NCI-H2196 (cell line): ENCODE data around the gene SIPA1.

Experiments
- DNase-seq: peaks from one replicate; lab custom pipeline; 2025; ENCODE audit not compliant: unreplicated experiment; lab: John Stamatoyannopoulos, UW

The SIPA1 gene

DNA sequence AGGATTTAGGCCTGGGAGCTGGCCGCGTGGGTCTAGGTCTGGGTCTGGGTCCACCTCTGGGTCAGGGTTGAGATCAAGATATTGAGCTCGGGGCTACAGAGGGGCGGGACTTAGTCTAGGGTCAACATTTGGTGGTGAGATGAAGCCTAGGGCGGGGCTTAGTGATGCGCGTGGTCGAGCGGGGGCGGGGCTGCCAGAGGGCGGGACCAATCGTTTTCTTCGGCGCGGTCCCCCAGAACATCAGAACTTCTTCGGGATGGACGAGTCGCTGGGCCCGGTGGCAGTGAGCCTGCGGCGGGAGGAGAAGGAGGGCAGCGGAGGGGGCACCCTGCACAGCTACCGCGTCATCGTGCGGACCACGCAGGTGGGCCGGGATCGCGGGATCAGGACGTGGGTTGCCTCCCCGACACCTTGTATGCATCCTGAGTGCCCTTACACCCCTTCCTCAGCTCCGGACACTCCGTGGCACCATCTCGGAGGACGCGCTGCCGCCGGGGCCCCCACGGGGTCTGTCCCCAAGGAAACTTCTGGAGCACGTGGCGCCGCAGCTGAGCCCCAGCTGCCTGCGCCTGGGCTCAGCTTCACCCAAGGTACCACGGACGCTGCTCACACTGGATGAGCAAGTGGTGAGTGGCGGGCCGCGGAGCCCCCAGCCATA, 4.2 kb downstream of the SIPA1 start:
- no peak for DNase-seq

DNA sequence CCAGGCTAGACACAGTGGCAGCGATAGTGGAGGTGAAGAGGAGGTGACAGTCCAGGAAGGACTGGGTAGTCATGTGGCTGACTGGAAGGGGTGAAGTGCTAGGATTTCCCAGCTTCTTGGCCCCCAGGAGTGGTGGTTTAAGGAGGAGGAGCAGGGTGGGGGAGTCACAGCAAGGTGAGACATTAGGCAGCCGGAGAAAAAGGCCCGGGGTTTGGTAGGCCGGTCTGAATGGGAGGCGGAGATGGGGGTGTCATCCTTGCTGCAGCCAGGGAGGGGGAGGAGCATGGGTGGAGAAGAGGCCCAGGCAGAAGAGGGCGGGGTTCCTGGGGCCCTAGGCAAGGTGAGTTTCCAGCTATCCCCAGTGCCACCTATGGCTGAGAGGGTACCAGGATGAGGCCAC, 6.1 kb downstream of the SIPA1 start:
- DNase-seq: peak; percentile 62

DNA sequence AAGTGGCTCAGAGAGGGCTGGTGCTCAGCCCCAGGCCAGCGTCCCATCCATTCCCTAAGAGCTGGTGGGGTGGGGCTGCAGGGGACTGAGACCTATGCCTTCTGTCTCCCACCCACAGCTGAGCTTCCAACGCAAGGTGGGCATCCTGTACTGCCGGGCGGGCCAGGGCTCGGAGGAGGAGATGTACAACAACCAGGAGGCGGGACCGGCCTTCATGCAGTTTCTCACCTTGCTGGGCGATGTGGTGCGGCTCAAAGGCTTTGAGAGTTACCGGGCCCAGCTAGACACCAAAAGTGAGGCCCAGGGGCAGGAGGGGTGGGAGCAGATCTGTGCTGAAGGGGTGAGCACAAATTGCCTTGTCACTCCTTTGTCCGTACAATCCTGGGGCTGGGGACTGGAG, 6.9 kb downstream of the SIPA1 start:
- DNase-seq: no peak

DNA sequence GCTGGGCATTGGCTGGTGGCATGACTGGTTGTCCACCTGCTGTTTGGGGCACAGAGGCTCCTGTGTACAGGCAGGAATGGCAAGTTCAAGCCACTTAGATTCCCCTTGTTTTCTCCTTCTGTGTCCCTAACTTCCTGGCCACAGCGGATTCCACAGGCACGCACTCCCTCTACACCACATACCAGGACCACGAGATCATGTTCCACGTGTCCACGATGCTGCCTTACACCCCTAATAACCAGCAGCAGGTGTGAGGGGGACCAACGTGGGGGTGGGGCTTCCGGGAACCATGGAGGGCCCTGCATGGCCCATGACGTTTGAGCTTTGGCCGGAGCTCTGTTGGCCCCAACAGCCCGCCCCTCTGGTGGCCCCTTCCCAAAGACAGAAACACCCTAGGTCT, 7.8 kb downstream of the SIPA1 start:
- DNase-seq: no peak

DNA sequence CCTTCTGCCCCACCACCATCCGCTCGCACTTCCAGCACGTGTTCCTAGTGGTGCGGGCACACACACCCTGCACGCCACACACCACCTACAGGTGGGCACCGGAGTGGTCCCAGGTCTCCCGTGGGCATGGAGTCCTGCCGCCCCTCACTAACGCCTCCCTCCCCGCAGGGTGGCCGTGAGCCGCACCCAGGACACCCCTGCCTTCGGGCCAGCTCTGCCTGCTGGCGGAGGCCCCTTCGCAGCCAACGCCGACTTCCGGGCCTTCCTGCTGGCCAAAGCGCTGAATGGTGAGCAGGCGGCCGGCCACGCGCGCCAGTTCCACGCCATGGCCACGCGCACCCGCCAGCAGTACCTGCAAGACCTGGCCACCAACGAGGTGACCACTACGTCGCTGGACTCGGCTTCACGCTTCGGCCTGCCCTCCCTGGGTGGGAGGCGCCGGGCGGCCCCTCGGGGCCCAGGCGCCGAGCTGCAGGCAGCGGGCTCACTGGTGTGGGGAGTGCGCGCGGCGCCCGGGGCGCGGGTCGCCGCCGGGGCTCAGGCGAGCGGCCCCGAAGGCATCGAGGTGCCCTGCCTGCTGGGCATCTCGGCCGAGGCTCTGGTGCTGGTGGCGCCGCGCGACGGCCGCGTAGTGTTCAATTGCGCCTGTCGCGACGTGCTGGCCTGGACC, 8.5 kb downstream of the SIPA1 start:
- DNase-seq: no peak

DNA sequence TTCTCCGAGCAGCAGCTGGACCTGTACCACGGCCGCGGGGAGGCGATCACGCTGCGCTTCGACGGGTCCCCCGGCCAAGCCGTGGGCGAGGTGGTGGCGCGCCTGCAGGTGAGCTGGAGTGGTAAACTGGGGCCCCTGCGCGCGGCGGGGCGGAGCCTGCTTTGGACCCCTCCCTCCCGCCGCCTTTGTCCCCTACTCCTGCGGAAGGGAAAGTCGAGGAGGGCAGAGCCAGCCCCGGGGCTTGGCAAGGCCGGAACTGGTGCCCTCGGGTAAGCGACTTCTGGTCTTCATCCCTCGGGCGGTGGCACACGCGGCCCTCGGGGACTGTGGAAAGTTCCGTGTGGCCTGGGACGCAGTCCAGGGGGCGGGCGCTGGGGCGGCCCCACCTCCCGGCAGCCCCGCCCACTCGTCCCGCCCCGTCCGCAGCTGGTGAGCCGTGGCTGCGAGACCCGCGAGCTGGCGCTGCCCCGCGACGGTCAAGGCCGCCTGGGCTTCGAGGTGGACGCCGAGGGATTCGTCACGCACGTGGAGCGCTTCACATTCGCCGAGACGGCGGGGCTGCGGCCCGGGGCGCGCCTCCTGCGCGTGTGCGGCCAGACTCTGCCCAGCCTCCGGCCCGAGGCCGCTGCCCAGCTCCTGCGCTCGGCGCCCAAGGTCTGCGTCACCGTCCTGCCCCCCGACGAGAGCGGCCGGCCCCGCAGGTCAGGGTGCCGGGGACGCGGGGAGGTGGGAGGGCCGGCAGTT, 9.2 kb downstream of the SIPA1 start:
- peak; percentile 72 for DNase-seq

DNA sequence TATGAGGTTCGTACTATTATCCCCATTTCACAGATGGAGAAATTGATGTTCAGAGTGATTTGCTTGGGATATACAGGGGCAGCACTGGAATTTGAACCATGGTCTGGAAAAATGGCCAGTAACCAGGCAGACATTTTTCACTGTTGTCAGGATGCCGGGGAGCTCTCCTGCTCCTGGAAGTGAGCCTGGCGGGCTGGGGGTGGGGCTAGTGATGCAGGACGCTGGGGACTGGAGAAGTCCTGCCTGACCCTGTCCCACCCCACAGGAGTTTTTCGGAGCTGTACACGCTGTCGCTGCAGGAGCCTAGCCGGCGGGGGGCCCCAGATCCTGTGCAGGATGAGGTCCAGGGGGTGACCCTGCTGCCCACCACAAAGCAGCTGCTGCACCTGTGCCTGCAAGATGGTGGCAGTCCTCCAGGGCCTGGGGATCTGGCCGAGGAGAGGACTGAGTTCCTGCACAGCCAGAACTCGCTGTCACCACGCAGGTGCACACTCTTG, 11.1 kb downstream of the SIPA1 start:
- no peak for DNase-seq

DNA sequence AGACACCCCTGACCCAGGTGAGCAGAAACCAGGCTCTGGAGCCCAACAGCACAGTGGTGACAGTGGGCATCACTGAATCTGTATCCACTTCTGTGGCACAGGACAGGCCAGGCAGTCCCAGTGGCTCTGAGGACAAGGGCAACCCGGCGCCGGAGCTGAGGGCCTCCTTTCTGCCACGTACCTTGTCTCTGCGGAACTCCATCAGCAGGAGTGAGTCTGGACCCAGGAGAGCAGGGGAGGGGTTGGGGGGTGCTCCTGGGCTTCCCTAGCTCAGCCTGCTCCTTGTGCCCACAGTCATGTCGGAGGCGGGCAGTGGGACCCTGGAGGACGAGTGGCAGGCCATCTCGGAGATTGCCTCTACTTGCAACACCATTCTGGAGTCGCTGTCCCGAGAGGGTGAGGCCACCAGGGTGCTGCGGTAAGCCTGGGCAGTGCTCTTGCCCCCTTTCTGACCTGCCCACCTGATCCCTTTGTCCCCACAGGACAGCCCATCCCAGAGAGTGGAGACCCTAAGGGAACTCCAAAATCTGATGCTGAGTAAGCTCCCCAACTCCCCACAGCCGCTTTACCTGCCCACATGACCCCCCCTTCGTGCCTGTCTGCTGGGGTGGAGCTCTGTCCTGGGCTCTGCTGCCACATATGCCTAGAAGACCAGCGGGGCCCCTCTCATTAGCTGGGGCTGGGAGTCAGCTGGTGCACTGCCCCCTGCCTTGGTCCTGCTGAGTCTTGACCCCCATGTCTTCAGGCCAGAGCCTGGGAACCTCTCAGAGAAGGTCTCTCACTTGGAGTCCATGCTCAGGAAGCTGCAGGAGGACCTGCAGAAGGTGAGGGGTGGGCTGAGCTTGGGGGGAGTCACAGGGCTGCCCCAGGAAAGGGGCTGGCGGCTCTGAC, 12.0 kb downstream of the SIPA1 start:
- DNase-seq: no peak

DNA sequence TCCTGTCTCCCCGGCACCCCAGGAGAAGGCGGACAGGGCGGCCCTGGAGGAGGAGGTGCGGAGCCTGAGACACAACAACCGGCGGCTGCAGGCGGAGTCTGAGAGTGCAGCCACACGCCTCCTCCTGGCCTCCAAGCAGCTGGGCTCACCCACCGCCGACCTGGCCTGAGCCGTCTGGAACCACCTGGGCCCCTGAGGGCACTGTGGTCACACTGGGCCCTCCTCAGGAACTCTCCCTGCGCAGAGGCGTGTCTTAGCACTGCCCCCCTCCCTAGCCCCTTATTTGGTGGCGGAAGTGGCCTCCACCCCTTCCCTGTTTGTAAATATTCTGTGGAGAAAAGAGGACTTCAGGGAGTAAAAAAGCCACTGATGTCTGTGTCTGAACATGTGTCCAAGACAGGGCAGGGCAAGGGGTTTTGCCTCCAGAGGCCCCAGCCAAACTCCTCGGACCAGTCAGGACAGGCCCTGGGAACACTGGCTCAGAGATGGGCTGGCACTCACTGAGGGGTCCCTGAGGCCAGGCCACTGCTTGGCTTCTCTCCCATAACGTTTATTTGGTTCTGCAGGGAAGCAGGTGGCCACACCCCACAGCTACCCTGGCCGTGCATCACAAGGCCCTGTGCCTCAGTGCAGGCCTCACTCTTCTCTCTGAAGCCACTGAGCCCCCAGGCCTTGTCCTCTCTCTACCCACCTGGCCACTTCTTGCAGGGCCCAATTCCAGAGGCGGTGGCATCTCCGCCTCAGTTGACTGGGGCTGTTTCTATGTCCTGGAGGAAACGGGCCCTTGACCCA, 12.8 kb downstream of the SIPA1 start:
- no peak for DNase-seq

DNA sequence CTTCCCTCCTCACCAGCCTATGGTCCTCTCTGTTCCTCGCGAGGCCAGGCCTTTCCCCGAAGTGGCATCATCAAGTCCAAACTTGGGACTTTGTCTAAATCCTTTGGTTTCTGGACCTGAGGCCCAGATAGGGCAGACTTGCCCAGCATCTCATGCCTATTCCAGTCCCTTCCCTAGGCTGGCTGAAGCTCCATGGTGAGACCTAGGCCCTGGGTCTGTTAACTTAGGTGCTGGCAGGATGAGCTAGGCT, 13.4 kb downstream of the SIPA1 start:
- no peak for DNase-seq

DNA sequence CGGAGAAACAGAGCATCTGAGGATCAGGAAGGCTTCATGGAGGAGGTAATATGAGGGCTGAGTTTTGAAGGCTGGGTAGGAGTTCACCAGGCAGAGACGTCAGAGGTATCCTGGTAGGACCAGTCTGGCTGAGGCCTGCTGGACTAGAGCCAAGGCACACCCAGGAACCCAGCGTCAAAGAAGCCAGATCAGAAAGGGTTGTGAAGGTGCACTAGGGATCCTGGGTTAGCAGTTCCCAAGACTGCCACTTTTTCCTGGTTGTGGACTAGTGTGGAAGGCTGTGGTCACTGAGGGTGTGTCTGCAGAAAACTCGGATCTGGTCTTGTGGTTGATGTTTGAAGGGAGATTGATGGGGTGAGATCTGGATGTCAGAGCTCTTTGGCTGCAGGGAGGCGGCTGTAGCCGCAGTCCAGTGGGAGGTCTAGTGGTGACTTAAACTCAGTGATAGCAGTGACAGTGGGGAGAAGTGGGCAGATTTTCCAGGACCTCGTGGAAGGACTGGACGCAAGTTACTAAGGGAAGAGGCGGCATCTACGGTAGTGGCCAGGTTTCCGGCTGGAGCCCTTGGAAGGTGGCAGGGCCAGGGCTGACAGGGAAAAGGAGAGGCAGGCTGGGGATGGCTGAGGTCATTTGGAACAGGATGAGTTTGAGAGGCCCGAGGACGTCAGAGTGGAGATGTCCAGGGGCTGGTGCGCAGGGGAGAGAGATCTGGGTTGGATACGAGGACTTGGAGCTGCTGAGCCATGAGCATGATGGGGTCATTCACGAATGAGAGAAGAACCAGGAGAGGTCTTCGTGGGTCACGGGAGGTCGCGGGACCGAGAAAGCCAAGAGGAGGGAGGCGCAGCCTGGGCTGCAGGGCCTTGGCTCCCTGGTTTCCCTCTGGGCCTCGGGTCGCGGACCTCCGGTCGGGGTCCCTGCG, 13.9 kb downstream of the SIPA1 start:
- peak; percentile 20 for DNase-seq

DNA sequence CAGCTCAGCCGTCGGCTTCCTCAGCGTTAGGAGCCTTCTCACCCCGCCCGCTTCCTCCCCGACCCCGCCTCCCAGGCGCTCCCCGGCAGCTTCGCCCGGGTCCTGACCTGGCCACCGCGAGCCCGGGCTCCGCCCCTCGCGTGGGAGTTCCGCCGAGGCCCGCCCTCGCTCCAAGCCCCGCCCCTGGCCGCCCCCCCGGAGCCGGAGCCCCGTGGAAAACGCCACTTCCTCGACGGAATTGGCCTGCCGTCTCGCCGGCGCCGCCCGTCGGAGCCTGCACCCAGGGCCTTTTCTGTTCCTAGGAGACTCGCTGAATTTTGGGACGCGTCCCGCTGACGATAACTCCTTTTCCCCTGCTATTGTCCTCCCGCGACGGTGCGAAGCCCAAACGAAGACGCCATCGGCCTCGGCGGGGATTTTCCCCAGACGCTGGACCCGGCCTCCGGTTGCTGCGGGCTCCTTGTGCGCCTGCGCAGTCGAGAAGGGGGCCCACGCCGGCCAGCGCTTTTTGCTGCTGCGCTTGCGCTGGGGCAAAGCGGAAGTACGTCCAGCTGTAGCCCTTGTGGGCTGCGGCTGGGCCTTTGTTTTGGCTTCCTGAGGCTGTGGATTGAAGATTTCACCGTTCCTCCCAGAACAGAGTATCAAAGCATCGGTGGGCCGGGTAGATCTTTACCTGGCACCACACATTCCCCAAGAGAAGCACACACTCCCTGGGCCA, 14.8 kb downstream of the SIPA1 start:
- peak; percentile 94 for DNase-seq

DNA sequence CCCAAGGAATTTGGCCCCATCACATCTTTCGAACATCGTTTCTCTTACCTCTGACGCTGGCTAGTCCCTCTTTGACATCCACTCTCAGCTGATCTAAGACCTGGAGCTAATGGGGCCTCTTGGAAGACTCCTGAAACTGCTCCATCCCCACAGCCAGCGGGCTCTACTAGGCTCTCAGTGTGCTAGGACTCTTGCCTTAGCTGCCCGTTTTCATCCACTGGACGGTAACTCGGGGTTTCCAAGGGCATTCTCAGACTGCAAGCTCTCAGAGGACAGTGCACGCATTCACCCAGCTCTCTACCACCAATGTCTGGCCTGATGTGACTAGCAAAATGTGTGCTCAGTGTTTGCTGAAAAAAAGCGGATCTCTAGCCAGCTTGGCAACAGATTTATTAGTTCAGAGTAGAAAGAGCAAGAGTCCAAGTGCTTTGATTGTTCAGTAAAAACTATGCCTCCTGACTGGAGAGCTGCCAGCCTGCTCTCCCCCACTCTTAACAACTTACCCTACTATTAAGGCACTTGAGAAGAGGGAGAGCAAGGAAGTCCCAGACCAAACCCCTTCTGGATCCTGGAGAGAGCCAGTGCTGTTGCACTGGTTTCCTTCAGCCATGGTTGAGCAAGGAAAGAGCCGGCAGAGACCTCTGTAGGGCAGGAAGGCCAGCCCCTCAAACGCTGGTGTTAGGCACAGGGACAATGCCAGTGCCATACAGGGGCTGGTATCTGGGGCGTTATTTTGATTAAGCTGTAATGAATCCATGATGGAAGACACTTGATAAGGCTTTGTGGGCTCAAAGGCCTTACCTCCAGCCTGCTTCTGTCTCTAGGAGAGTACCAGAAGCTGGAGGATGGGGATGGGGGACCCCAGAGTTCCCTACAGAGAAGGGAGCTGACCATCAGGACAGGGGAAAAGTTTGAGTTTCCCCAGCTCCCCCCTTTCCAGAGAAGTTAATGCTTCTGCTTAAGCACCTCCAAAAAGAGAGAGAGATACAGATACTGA, 15.6 kb downstream of the SIPA1 start:
- peak; percentile 39 for DNase-seq

DNA sequence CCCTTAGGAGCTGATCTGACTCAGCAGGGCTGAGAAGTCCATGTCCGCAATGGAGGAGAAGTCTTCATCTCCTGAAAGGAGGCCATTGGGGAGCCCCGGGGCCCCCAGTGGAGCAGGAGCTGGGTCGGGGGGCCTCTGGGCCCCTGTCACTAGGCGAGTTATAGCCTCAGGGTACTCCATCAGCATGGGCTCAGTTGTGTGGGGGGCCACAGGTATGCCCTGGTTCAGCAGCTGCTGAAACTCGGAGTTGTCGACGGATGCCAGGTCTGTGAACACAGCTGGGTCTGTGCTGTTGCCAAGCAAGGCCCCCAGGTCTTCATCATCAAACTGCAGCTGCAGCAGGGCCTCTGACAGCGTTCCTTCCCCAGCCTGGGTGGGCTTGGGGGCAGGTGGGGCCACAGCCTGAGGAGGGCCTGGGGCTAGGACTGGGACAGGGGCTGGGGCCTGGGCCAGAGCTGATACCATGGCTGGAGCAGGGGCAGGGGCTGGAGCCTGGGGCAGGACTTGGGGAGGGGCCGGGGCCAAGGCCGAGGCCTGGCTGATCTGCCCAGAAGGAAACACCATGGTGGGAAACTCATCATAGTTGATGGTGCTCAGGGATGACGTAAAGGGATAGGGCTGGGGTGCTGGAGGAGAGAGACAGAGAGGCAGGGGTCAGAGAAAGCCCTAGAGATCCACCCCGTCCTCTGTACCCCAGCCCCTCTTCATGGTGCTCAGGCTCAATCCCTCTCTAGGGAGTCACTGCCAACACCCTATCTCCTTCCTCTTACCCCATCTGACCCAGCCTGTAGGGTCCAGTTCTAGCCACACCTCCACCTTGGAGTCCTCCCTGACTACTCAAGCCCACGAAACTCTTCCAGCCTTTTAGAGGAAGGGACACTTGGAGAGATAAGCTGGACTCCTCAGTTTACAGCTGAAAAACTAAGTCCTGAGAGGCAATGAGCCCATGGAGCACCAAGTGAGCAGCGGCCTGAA, 16.8 kb downstream of the SIPA1 start:
- no peak for DNase-seq

DNA sequence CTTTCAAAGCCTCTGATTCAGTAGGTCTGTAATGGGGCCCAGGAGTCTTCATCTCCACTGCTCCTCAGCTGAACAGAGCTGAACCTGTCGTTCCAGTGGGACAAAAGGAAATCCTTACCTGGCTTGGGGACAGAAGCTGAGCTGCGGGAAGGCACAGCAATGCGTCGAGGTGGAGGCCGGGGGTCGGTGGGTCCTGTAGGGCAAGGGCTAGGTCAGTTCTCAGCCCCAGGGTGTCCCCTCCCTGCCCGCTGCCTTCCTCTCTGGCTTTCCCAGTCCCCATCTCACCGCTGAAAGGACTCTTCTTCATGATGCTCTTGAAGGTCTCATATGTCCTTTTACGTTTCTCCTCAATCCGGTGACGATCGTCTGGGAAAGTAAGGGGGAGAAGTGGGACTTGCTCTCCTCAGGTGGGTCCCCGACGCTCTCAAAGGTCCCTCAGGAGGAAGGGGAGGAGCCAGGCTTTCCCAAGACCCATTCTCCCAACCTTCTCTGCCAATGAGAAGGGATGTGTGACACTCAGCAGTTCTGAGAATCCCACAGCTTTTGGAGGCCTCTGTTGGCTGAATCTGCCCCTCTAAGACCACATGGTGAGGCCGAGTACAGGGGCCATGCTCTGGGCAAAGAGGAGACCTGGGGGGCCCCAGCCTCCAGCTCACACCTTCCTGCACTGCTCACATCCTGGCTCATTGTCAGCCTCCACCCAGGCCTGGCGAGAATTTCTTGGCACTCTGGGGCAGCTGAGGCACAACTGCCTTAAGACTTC, 17.9 kb downstream of the SIPA1 start:
- no peak for DNase-seq

DNA sequence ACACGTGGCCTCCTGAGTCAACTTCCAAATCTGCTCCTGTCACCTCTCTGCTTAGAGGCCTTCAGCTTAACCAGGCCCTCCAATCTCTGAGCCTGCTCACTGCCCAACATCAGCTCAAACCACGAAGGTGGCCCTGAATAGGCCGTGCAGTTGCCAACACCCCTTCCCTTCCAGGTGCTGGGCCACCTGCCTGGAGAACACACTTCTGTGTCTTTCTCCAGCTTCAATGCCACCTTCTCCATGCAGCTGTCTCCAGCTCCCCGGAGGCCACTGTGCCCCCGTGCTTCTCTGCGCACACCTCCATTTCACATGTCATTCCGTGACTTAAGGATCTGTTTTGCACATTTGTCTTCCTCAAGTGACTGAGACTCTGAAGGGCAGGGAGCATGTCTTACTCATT, 19.5 kb downstream of the SIPA1 start:
- no peak for DNase-seq
